Thymus (tissue), 11 donors: ENCODE data around the gene C1orf52. TPM values are rescaled to one million over a fixed set of nuclear protein-coding genes. Genes with fewer than 3 reads are reported as not detected.

Source experiments
- DNase-seq, 9 donors: peaks; one replicate each; pipeline ENCODE4 v3.0.0-alpha.2; 2013; ENCODE audit warnings: low spot score in 9 of 9, low read depth in 6 of 9, missing footprints in 1 of 9
- H3K27ac ChIP-seq, 2 donors: one replicate each; pipeline ENCODE4 v1.5.1; 2013; ENCODE audit warnings: control low read depth in 1 of 2, low read depth in 1 of 2, low read length in 1 of 2, mild to moderate bottlenecking in 1 of 2, moderate library complexity in 1 of 2
- H3K27me3 ChIP-seq, 2 donors: one replicate each; pipeline ENCODE4 v1.5.1; 2013; ENCODE audit warnings: low read length in 1 of 2; ENCODE audit not compliant: control insufficient read depth in 2 of 2, insufficient read depth in 1 of 2
- H3K36me3 ChIP-seq, 2 donors: one replicate each; pipeline ENCODE4 v1.5.1; 2013; ENCODE audit warnings: low read length in 1 of 2, mild to moderate bottlenecking in 1 of 2, moderate library complexity in 1 of 2; ENCODE audit not compliant: control insufficient read depth in 2 of 2, insufficient read depth in 2 of 2
- H3K4me1 ChIP-seq, 2 donors: one replicate each; pipeline ENCODE4 v1.5.1; 2013; ENCODE audit warnings: low read length in 2 of 2; ENCODE audit not compliant: control insufficient read depth in 2 of 2, insufficient read depth in 2 of 2
- H3K4me3 ChIP-seq, 2 donors: one replicate each; pipeline ENCODE4 v1.5.1; 2013; ENCODE audit warnings: low read length in 2 of 2, control low read depth in 1 of 2, mild to moderate bottlenecking in 1 of 2
- H3K9me3 ChIP-seq, 2 donors: one replicate each; pipeline ENCODE4 v1.5.1; 2013; ENCODE audit warnings: low read length in 1 of 2, mild to moderate bottlenecking in 1 of 2; ENCODE audit not compliant: control insufficient read depth in 2 of 2, insufficient read depth in 1 of 2
- WGBS: extraction: QIAGEN DNeasy Blood & Tissue Kit; methylation state at CpG from one replicate; pipeline ENCODE4 v1.1.7; 2013; 5-methylcytosine and 5-hydroxymethylcytosine counted together
- polyA plus RNA-seq: library from polyadenylated mRNA; stranded (reverse); fragments of 200-250 nt; gene quantifications from one replicate; pipeline ENCODE4 v1.2.3, GENCODE V29; 2013
- total RNA-seq: library from RNA; stranded (reverse); fragments of 120-200 nt; gene quantifications from one replicate; pipeline ENCODE4 v1.2.4, GENCODE V29; 2013
- donor health status: healthy.

Gene C1orf52
- total and polyA plus RNA-seq, 2 donors: 22.5 to 54.8 TPM

DNA sequence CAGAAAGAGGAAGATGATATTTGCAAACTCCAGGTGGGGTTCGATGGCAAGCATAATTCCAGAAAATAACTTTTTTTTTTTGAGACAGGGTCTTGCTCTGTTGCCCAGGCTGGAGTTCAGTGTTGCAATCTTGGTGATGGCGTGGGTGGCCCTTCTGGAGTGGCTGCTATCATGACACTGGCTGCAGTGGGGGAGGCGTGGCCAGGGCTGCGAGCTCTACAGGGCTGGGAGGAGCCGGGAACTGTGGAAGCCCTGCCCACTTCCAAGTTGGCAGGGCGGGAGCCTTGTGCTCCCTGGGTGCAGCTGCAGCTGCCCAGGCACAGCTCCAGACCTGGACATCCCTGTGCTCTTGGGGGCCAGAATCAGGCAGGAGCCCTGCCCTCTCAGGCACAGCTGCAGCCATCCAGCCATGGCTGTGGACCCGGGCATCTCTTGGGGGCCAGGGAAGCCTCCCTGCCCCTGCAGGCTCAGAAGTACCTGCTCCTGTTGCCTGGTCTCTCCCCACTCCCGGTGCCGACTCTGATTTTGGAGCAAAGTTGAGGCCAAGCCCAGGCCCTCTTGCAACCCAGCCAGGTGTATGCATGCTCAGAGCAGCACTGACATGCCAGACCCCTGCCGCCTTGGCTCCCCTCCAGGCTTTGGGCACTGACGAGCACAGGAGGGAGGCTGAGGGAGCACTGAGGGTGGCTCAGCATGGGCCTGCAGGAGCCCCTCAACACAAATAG is 24.2 kb upstream of the C1orf52 start:
- 95% methylated on average over 11 of the region's 11 CpGs for WGBS
- Histone ChIP-seq H3K27ac (no peak overlapping the region), H3K27me3 (peaks cover 0 to 4% of the 10 kb centered on the region in 2 donors), H3K4me1 (no peaks in the 10 kb centered on the region), H3K9me3 (peaks cover 0 to 7% of the 10 kb centered on the region in 2 donors), H3K36me3 (no peaks in the 10 kb centered on the region), H3K4me3 (no peak overlapping the region)
- DNase-seq: no peak

GRCh38 chr1:85282424-85282823 is 23.0 kb upstream of the C1orf52 start:
- Histone ChIP-seq H3K4me1 (no peaks in the 10 kb centered on the region), H3K4me3 (no peak overlapping the region), H3K36me3 (no peaks in the 10 kb centered on the region), H3K27me3 (peaks cover 0 to 4% of the 10 kb centered on the region in 2 donors), H3K9me3 (peaks cover 0 to 7% of the 10 kb centered on the region in 2 donors), H3K27ac (no peak overlapping the region)
- no peak for DNase-seq
- WGBS: 90% methylated on average over 1 of the region's 1 CpG

DNA sequence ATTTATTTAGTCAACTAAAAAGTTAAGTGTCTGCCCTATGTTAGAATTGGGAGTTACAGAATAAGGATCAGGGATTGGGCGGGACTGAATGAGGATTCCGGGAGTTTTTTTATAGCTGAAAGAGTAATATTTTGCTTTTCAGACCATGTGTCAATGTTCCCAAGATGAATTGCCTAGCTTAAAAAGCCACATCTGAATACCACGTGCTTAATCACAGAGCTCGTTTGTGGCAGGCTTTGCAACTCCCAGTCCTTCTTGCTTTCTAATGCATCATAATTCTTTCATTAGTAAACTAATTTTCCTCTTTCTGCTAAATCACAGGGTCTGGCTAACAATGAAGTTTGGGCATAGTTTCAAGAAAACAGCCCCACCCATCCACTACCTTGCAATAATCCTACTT is 21.2 kb upstream of the C1orf52 start:
- H3K4me3 ChIP-seq: no peak overlapping the region
- peaks cover 0 to 10% of the 10 kb centered on the region in 2 donors for H3K9me3 ChIP-seq
- DNase-seq: no peak
- H3K27me3 ChIP-seq: peaks cover 0 to 4% of the 10 kb centered on the region in 2 donors
- 95% methylated on average over 4 of the region's 4 CpGs for WGBS
- no peak overlapping the region for H3K27ac ChIP-seq
- H3K36me3 ChIP-seq: no peaks in the 10 kb centered on the region
- H3K4me1 ChIP-seq: peaks cover 0 to 2% of the 10 kb centered on the region in 2 donors

DNA sequence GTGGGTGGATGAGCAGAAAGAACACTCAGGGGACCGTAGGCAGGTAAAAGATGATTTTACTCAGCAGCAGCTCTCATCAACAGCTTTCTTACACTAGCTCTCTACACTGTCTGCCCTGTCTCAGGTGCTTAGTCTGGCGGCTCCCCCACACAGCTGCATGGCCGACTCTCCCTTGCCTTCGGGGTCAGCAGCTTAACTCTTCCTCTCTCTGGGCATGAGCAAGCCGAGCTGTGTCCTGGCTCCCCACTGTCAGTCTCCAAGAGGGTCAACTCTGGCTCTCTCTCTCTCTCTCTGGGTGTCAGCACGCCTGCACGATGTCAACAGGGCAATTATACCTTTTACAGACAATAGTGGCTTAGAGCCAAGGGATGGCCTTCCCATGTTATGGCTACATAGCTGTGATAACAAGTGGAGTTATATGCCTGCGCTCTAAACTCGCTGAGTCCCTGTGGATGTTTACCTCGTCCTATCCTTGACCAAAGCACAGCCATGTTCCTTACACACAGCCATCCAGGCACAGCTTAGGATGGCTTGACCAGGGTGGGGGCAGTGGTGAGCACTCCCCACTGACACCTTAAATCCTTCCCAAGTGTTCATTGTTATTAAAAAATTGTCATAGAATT is 20.1 kb upstream of the C1orf52 start:
- Histone ChIP-seq H3K36me3 (no peaks in the 10 kb centered on the region), H3K9me3 (peaks cover 0 to 10% of the 10 kb centered on the region in 2 donors), H3K4me3 (no peak overlapping the region), H3K27ac (no peak overlapping the region), H3K27me3 (peaks cover 0 to 4% of the 10 kb centered on the region in 2 donors), H3K4me1 (peaks cover 0 to 4% of the 10 kb centered on the region in 2 donors)
- no peak for DNase-seq
- WGBS: 91% methylated on average over 10 of the region's 10 CpGs

DNA sequence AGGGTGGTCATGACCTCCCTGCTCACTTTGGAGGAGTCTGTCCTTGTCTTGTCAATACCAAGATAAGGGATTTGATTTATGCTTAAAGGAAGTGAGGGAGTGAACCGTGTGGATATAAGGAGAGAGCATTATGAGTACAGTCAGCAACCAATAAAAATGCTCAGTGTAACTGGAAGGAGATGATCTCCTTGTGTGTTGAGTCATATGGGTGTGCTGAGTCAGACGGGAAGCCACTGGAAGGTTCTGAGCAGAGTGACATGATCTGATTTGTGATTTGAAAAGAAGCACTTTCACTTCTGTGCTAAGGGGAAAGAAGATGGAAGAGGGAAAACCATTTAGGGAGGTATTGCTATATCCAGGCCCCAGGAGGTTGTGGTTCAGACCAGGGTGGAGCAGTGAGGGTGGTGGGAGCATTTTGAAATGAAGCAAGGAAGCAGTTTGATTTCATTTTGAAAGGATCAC is 19.4 kb upstream of the C1orf52 start:
- Histone ChIP-seq H3K9me3 (peaks cover 0 to 8% of the 10 kb centered on the region in 2 donors), H3K27me3 (peaks cover 0 to 4% of the 10 kb centered on the region in 2 donors), H3K36me3 (no peaks in the 10 kb centered on the region), H3K4me1 (peaks cover 2 to 4% of the 10 kb centered on the region in 2 donors), H3K4me3 (no peak overlapping the region), H3K27ac (no peak overlapping the region)
- DNase-seq: peak in 1 of 9 donors; percentile 31
- WGBS: 18% methylated on average over 2 of the region's 2 CpGs

DNA sequence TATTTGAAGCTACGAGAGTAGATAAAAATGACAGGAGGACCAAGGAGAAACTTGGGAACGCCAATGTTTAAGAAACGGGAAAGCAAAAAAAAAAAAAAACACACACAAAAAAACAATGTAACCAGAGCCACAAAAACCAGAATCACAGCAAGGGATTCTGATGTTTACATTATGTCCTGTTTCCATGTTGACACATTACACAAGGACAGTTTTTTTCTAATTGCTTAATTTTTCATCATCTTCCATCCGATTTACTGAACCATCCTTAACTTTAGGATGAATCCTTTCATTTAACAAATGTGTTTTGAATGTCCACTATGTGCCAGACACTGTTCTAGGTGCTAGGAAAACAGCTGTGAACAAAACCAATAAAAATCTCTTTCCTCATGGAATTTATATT is 18.3 kb upstream of the C1orf52 start:
- peaks cover 2 to 4% of the 10 kb centered on the region in 2 donors for H3K4me1 ChIP-seq
- no peak overlapping the region for H3K27ac ChIP-seq
- peaks cover 0 to 4% of the 10 kb centered on the region in 2 donors for H3K27me3 ChIP-seq
- H3K4me3 ChIP-seq: no peak overlapping the region
- no peak for DNase-seq
- WGBS: 97% methylated on average over 4 of the region's 4 CpGs
- H3K36me3 ChIP-seq: no peaks in the 10 kb centered on the region
- H3K9me3 ChIP-seq: peaks cover 0 to 3% of the 10 kb centered on the region in 2 donors

- Histone ChIP-seq H3K9me3 (peaks cover 0 to 3% of the 10 kb centered on the region in 2 donors), H3K4me3 (peak overlapping the region; percentile 64 to 96), H3K4me1 (peaks cover 2 to 4% of the 10 kb centered on the region in 2 donors), H3K36me3 (peaks cover 0 to under 1% of the 10 kb centered on the region in 2 donors), H3K27me3 (peaks cover 0 to 4% of the 10 kb centered on the region in 2 donors), H3K27ac (peak overlapping the region; percentile 82 to 94)
- 71% methylated on average over 11 of the region's 11 CpGs for WGBS
- no peak for DNase-seq
Observed at GRCh38 chr1:85276978-85277639, 17.6 kb upstream of the C1orf52 start.

DNA sequence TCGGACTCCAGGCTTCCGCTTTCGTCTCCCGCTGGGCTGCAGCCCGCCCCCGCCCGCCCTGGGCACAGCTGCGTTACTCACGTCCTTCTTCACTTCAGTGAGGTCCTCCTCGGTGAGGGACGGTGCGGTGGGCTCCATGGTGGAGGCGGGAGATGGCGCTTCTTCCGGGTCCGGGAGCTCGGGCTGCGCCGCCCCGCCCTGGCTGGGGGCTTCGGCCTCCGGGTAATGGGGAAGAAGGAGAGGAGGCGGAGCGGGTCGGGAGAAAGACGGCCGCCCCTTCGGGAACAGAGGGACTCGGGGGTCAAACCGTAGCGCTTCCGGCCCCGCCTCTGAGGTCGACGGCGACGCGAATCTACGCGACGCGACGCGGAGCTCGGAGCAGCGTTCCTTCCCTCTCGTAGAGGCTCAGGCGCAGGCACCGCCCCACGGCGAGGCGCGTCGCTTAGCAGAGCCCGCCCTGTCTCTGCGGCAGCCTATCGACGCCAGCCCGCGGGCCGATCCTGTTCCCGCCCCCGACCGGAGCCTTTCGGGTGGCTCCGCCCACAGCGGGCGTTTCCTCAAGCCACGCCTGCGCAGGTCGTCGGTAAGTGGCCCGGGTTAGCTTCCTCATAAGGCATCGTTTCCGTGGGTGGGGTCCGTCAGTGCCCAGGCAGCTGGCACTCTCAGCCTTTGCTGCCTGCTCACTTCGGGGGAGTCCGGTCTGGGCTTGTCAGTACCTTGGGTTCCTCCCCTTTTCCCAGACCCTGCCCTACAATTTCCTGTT is 16.9 kb upstream of the C1orf52 start, which contains the start of gene BCL10:
Gene BCL10, minus strand, starts transcription at position 418 of the 763 bp plus-strand sequence. Its CDS starts 280 bp downstream, at position 138.
- H3K36me3 ChIP-seq: peaks cover 0 to 2% of the 10 kb centered on the region in 2 donors
- H3K4me3 ChIP-seq: peak within 1 kb of the TSS; percentile 64 to 96
- peak within 1 kb of the TSS; percentile 94 to 97 for H3K27ac ChIP-seq
- peak; percentile 90 to 98 (median 96) for DNase-seq
- H3K9me3 ChIP-seq: peaks cover 0 to 3% of the 10 kb centered on the region in 2 donors
- peaks cover 2 to 4% of the 10 kb centered on the region in 2 donors for H3K4me1 ChIP-seq
- WGBS: under 1% methylated on average over 78 of the region's 78 CpGs
- peaks cover 0 to 4% of the 10 kb centered on the region in 2 donors for H3K27me3 ChIP-seq
